GM21717 (cell line): ENCODE results near the gene MAFG.

Experiments
- ATAC-seq: cut with Tn5 transposase; IDR thresholded peaks from one replicate; pipeline ENCODE4 v1.9.1; 2021; ENCODE audit warnings: mild to moderate bottlenecking, moderate library complexity; ENCODE audit not compliant: unreplicated experiment

MAFG gene

GRCh38 chr17:81927653-81928543, at the start of gene MAFG:
Gene MAFG (minus strand): TSS chr17:81927735. CDS start chr17:81923185, 4,550 bp downstream.
- peak; percentile 46 for ATAC-seq

- peak; percentile 7 for ATAC-seq
These were observed 49.0 kb upstream of the MAFG start for GRCh38 chr17:81976332-81977210.

- ATAC-seq: no peak
These were observed 45.9 kb upstream of the MAFG start for GRCh38 chr17:81973432-81973831.

- no peak for ATAC-seq
These were observed 41.6 kb upstream of the MAFG start for GRCh38 chr17:81968850-81969812.

GRCh38 chr17:81968396-81968745, 40.8 kb upstream of the MAFG start:
- ATAC-seq: no peak

- ATAC-seq: no peak
These were observed 40.2 kb upstream of the MAFG start for GRCh38 chr17:81967533-81968395.

GRCh38 chr17:81967244-81967532, 39.7 kb upstream of the MAFG start:
- ATAC-seq: no peak

- no peak for ATAC-seq
These were observed 39.1 kb upstream of the MAFG start for GRCh38 chr17:81966343-81967243.

- no peak for ATAC-seq
These were observed 36.7 kb upstream of the MAFG start for GRCh38 chr17:81964081-81964849.

- no peak for ATAC-seq
These were observed 35.2 kb upstream of the MAFG start for GRCh38 chr17:81962499-81963441.

GRCh38 chr17:81961521-81962498, 34.3 kb upstream of the MAFG start:
- ATAC-seq: no peak

- ATAC-seq: no peak
These were observed 33.6 kb upstream of the MAFG start, which contains the start of gene NOTUM for GRCh38 chr17:81961087-81961511. Gene NOTUM (minus strand): TSS chr17:81961187. CDS start chr17:81960909, 278 bp downstream.

GRCh38 chr17:81960130-81960958, 32.8 kb upstream of the MAFG start:
- no peak for ATAC-seq

- no peak for ATAC-seq
These were observed 32.0 kb upstream of the MAFG start for GRCh38 chr17:81959362-81960129.
